Astrocyte (in vitro differentiated cells and primary cell): ENCODE results near the gene AGXT.

Experiments
- CTCF ChIP-seq: IDR thresholded peaks from 2 replicates; pipeline ENCODE4 v1.5.1; 2011; ENCODE audit warnings: low read depth, mild to moderate bottlenecking, inconsistent platforms, low read length, moderate library complexity; ENCODE audit not compliant: insufficient read depth
- EZH2 ChIP-seq: IDR thresholded peaks from 2 replicates; pipeline ENCODE4 v1.6.1; 2012; ENCODE audit warnings: mild to moderate bottlenecking, low read length, inconsistent platforms; ENCODE audit not compliant: insufficient read depth

GRCh38 chr2:240874715-240875227 is 6.1 kb downstream of the AGXT start:
- TF ChIP-seq CTCF = no peak
- TF ChIP-seq EZH2 = no peak
